ENCODE results near the gene SEMA5B. TPM values are rescaled to one million over a fixed set of nuclear protein-coding genes. Genes with fewer than 3 reads are reported as not detected.
A peak's percentile ranks its signal among the peaks of the same experiment; 100 is the strongest.

The SEMA5B gene
- total RNA-seq, 1 experiment from 2014 or later = 9.4 TPM

DNA sequence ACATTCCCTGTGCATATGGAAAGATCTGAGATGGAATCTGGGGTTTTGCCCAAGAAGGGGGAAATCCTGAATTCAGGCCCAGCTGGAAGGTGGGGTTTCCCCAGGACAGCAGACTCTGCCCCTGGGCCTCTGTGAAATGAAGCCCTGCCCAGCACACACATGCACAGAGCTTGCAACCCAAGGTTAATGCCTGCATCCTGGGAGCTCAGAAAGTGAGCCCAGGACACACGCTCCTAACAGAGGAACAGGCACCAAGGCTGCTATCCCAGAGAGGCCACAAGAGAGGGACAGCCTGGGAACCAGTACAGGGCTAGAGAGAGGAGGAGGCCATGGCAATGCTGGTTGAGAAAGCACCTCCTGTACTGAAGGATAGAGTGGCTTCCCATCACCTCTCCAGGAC, 16.1 kb downstream of the SEMA5B start:
- Histone ChIP-seq H3K23me2 (ENCODE audit: insufficient read length, low read depth, low read length, poor library complexity, severe bottlenecking) (no peaks in the 10 kb centered on the region), H2BK15ac (ENCODE audit: low read depth, low read length) (no peak overlapping the region), H4K5ac (ENCODE audit: insufficient read length, low read depth, low read length) (no peak overlapping the region), H2BK12ac (ENCODE audit: insufficient read length, low read depth, low read length) (no peak overlapping the region), H2AK5ac (ENCODE audit: insufficient read length, low read length) (no peak overlapping the region), H3K79me1 (ENCODE audit: insufficient read depth, low read depth, low read length, poor library complexity, severe bottlenecking) (no peaks in the 10 kb centered on the region), H3K4me2 (ENCODE audit: insufficient read depth, insufficient read length, low read length) (no peak overlapping the region), H3K79me2 (ENCODE audit: insufficient read depth, low read length) (no peaks in the 10 kb centered on the region), H3K14ac (ENCODE audit: insufficient read depth, low read length) (peak overlapping the region; percentile 13; the same call in 1 of the 2 replicates), H3K4ac (ENCODE audit: low read depth, low read length) (no peak overlapping the region), H3K9me3 (ENCODE audit: control insufficient read depth, low read depth, low read length) (no peaks in the 10 kb centered on the region), H3K23ac (ENCODE audit: insufficient read length, low read depth, low read length) (no peak overlapping the region), H3K18ac (ENCODE audit: insufficient read length, low read depth, low read length) (no peak overlapping the region), H3K56ac (ENCODE audit: insufficient read length, low read depth, low read length) (no peak overlapping the region), H3K27me3 (ENCODE audit: insufficient read depth, low read length) (no peaks in the 10 kb centered on the region), H2BK5ac (ENCODE audit: insufficient read length, low read length) (no peak overlapping the region), H3K4me1 (ENCODE audit: insufficient read depth, low read length) (no peaks in the 10 kb centered on the region; the same call in 1 of the 2 replicates), H4K20me1 (ENCODE audit: control insufficient read depth, insufficient read depth, insufficient read length) (no peaks in the 10 kb centered on the region), H2AFZ (ENCODE audit: low read length) (no peak overlapping the region), H2BK20ac (ENCODE audit: low read depth, low read length, poor library complexity, severe bottlenecking) (no peak overlapping the region), H3K9ac (ENCODE audit: extremely low read depth, insufficient read length, low read length) (no peak overlapping the region), H2BK120ac (ENCODE audit: low read depth, low read length, poor library complexity, severe bottlenecking) (no peak overlapping the region), H4K8ac (replicated peaks; ENCODE audit: insufficient read length, low read depth, low read length) (no peak overlapping the region), H3T11ph (ENCODE audit: low read length) (no peak overlapping the region), H4K91ac (ENCODE audit: insufficient read length, low read depth, low read length) (no peak overlapping the region), H3K27ac (ENCODE audit: insufficient read length, low read depth, low read length) (no peak overlapping the region)
- no peak for DNase-seq
- WGBS (ENCODE audit: extremely low coverage, insufficient read length, low lambda C conversion rate) = no CpG with 5 or more reads among the region's 1 CpG
- Mint-ChIP-seq H3K27ac (no peak overlapping the region), H3K27me3 (ENCODE audit: low read depth) (peaks cover 4% of the 10 kb centered on the region; the same call in 1 of the 2 replicates), H3K9me3 (no peaks in the 10 kb centered on the region), H3K36me3 (ENCODE audit: insufficient read depth in 1 of 3, low read depth in 3 of 3) (peaks cover 0 to 16% (median 0%) of the 10 kb centered on the region in 3 experiments; a peak in 3 of 7 replicates), H3K4me1 (peaks cover 17 to 45% of the 10 kb centered on the region in 2 experiments), H3K4me3 (no peak overlapping the region)
- TF ChIP-seq, protein P1, sequence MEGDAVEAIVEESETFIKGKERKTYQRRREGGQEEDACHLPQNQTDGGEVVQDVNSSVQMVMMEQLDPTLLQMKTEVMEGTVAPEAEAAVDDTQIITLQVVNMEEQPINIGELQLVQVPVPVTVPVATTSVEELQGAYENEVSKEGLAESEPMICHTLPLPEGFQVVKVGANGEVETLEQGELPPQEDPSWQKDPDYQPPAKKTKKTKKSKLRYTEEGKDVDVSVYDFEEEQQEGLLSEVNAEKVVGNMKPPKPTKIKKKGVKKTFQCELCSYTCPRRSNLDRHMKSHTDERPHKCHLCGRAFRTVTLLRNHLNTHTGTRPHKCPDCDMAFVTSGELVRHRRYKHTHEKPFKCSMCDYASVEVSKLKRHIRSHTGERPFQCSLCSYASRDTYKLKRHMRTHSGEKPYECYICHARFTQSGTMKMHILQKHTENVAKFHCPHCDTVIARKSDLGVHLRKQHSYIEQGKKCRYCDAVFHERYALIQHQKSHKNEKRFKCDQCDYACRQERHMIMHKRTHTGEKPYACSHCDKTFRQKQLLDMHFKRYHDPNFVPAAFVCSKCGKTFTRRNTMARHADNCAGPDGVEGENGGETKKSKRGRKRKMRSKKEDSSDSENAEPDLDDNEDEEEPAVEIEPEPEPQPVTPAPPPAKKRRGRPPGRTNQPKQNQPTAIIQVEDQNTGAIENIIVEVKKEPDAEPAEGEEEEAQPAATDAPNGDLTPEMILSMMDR (conservative IDR thresholded peaks at IDR 0.05) = no peak

All from H9 (cell line).